HG03521 (cell line): ENCODE measurements around the gene ZNF417.
"Not testable (repeated sequence)": the region's sequence is repeated elsewhere in the genome, so short reads cannot be mapped to it uniquely, and the experiment has no call there.

Source experiments
- ATAC-seq: cut with Tn5 transposase; IDR thresholded peaks from one replicate; pipeline ENCODE4 v1.9.1; 2021; ENCODE audit warnings: mild to moderate bottlenecking, moderate library complexity; ENCODE audit not compliant: unreplicated experiment

Gene ZNF417

GRCh38 chr19:57888107-57888559 lies 28.3 kb downstream of the ZNF417 start:
- ATAC-seq, result no peak

GRCh38 chr19:57887195-57887941 lies 29.0 kb downstream of the ZNF417 start:
- ATAC-seq, result no peak

- no peak for ATAC-seq
Measured at GRCh38 chr19:57886046-57886445, 30.3 kb downstream of the ZNF417 start.

DNA sequence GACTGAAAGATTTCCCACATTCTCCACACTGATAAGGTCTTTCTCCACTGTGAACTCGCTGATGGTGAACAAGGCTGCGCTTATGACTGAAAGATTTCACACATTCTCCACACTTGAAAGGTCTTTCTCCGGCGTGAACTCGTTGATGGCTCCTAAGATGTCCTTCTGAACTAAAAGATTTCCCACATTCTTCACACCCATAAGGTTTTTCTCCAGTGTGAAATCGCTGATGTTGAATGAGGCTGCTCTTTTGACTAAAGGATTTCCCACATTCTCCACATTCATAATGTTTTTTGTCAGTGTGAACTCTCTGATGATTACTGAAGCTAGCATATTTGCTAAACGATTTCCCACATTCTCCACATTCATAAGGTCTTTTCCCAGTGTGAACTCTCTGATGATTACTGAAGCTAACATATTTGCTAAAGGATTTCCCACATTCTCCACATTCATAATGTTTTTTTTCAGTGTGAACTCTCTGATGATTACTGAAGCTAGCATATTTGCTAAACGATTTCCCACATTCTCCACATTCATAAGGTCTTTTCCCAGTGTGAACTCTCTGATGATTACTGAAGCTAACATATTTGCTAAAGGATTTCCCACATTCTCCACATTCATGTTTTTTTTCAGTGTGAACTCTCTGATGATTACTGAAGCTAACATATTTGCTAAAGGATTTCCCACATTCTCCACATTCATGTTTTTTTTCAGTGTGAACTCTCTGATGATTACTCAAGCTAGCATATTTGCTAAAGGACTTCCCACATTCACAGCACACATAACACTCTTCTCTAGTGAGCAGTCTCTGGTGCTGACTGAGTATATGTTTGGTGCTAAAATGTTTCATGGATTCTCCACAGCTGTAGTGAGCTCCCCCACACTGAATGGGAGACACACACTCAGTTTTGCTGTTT lies 42.3 kb downstream of the ZNF417 start:
- ATAC-seq, result not testable (repeated sequence)

DNA sequence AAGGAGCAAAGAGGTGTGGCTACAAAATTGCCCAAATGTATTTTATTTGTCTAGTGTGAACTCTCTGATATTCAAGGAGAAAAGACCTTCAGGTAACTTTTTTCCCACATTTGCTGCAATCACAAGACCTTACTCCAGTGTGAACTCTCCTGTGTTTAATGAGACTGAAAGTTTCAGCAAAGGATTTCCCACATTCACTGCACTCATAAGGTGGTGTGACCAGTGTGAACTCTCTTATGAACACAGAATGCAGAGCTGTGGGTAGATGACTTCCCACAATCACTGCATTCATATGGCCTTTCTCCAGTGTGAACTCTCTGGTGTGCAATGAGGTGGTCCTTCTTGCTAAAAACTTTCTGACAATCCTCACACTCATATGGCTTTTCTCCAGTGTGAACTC lies 43.9 kb downstream of the ZNF417 start:
- no peak for ATAC-seq

DNA sequence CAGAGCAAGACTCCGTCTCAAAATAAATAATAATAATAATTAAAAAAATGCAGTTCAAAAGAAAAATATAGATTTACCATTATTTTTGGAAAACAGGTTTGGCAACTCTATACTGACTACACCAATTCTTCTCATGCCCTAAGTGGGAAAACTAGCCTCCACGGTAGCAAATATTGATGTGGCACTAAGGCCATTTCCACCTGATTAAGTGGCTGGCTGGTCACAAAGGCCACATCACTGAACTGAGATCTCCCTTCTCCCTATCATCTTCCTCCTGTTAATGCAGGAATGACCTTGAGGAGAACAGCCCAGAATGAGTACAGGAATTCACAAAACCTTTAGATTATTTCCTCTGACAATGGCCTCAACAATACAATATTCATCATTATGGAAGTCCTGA lies 46.2 kb downstream of the ZNF417 start:
- ATAC-seq, result no peak

DNA sequence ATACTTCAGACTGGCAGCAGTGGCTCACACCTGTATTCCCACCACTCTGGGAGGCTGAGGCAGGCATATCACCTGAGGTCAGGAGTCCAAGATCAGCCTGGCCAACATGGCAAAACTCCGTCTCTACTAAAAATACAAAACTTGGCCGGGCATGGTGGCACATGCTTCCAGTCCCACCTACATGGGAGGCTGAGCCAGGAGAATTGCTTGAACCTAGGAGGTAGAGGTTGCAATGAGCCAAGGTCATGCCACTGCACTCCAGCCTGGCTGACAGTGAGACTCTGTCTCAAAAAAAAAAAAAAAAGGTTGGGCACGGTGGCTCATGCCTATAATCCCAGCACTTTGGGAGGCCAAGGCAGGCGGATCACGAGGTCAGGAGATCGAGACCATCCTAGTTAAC lies 46.7 kb downstream of the ZNF417 start:
- ATAC-seq, result not testable (repeated sequence)

GRCh38 chr19:57867868-57868492 lies 48.4 kb downstream of the ZNF417 start:
- no peak for ATAC-seq
